Peyer's patch (tissue), 4 donors: Measurements from ENCODE around the gene ALOX5.
"Not testable (repeated sequence)": the region's sequence is repeated elsewhere in the genome, so short reads cannot be mapped to it uniquely, and the experiment has no call there.

Experiments
- POLR2A ChIP-seq, 2 donors: fragments of 450-650 bp; IDR thresholded peaks; one replicate each; pipeline ENCODE4 v1.5.1; 2017; ENCODE audit warnings: antibody characterized with exemption in 2 of 2, mild to moderate bottlenecking in 2 of 2, moderate library complexity in 2 of 2
- TF ChIP-seq, protein P1 (sequence below), 6 experiments: fragments of 450-650 bp in 4 of 6; fragments of 200-600 bp in 2 of 6; sonication (generic) in 1 of 6; IDR thresholded peaks; one replicate each; pipeline ENCODE4 v1.5.1; 2017 to 2019; ENCODE audit warnings: antibody characterized with exemption in 6 of 6, mild to moderate bottlenecking in 3 of 6, moderate library complexity in 1 of 6

DNA sequence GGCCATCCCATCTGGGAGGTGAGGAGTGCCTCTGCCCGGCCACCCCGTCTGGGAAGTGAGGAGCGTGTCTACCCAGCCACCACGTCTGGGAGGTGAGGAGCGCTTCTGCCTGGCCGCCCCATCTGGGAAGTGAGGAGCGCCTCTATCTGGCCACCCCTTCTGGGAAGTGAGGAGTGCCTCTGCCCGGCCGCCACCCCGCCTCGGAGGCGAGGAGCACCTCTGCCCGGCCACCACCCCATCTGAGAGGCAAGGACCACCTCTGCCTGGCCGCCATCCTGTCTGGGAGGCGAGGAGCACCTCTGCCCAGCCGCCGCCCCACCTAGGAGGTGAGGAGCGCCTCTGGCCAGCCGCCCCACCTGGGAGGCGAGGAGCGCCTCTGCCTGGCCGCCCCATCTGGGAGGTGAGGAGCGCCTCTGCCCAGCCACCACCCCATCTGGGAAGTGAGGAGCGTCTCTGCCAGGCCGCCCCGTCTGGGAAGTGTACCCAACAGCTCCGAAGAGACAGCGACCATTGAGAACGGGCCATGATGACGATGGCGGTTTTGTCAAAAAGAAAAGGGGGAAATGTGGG, 25.7 kb upstream of the ALOX5 start:
- TF ChIP-seq, protein P1, sequence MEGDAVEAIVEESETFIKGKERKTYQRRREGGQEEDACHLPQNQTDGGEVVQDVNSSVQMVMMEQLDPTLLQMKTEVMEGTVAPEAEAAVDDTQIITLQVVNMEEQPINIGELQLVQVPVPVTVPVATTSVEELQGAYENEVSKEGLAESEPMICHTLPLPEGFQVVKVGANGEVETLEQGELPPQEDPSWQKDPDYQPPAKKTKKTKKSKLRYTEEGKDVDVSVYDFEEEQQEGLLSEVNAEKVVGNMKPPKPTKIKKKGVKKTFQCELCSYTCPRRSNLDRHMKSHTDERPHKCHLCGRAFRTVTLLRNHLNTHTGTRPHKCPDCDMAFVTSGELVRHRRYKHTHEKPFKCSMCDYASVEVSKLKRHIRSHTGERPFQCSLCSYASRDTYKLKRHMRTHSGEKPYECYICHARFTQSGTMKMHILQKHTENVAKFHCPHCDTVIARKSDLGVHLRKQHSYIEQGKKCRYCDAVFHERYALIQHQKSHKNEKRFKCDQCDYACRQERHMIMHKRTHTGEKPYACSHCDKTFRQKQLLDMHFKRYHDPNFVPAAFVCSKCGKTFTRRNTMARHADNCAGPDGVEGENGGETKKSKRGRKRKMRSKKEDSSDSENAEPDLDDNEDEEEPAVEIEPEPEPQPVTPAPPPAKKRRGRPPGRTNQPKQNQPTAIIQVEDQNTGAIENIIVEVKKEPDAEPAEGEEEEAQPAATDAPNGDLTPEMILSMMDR (IDR thresholded peaks at IDR 0.05), result not testable (repeated sequence)
- TF ChIP-seq POLR2A (IDR thresholded peaks at IDR 0.05), result not testable (repeated sequence)
